Superior temporal gyrus (tissue), 1 donor: ENCODE data around the gene LAPTM5.

Experiments
- DNase-seq: peaks from one replicate; pipeline ENCODE4 v3.0.0-alpha.2; 2016; ENCODE audit errors: extremely low spot score

LAPTM5 gene

GRCh38 chr1:30716646-30717045, 40.9 kb downstream of the LAPTM5 start:
- no peak for DNase-seq

DNA sequence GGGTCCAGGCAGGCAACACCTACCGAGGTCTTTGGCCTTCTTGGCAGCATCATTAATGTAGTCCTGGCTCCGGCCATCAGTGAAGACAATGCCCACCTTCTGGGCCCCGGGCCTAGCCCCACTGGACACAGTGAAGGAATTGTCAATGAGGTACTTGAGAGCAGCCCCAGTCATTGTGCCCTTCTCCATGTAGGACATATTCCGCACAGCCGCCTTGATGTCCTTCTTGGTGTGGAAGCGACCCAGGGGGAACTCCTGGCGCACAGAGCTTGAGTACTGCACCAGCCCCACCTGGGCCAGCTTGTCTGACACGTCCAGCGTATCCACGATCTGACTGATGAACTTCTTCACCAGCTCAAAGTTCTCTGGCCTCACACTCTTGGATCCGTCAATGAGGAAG, 41.7 kb downstream of the LAPTM5 start:
- DNase-seq, result no peak

GRCh38 chr1:30715216-30715615, 42.4 kb downstream of the LAPTM5 start:
- DNase-seq, result no peak

DNA sequence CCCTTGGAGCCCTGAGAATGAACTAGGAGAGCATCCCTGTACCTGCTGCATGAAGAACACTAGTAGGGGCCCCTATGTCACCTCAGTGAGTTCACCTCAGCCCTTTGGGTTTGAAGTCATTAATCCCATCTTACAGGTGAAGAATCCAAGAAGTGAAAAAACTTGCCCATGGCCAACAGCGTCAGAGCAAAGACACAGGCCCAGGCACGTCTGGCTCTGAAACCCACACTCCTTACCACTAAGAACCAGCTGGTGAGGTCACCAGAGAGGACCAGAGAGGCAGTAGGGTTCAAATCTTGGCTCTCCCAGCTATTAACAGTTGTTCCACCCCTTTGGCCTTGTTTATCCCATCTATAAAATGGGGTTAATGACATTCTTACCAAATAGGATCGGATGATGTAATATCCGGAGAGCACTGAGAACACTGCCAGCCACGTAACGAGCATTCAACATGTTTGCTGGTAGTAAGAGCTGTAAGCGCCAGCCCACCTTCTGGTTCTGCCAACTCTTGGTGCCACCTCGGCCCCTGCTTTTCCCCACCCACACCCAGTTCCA, 43.0 kb downstream of the LAPTM5 start:
- DNase-seq, result no peak

- no peak for DNase-seq
Observed at GRCh38 chr1:30714025-30714424, 43.5 kb downstream of the LAPTM5 start.

- no peak for DNase-seq
Observed at GRCh38 chr1:30713311-30713710, 44.3 kb downstream of the LAPTM5 start.

- DNase-seq, result no peak
Observed at GRCh38 chr1:30712583-30712982, 45.0 kb downstream of the LAPTM5 start.

DNA sequence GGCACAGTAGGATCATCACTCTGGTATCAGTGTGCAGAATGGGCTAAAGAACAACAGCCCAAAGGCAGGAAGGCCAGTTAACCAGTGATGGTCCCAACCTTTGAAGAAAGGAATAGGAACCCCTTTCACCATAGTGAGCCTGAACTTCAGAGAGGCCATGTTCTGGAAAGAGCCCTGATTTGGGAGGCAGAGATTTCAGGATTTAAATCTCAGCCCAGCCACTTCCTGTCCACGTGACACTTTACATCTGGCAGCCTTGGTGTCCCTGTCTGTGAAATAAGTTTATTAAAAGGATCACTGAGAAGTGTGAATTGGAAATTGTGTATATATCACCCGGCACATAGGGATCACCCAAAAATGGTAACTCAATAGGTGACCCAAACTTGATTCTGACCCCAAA, 47.2 kb downstream of the LAPTM5 start:
- DNase-seq, result no peak

- DNase-seq, result no peak
Observed at GRCh38 chr1:30708361-30708728, 49.2 kb downstream of the LAPTM5 start.

DNA sequence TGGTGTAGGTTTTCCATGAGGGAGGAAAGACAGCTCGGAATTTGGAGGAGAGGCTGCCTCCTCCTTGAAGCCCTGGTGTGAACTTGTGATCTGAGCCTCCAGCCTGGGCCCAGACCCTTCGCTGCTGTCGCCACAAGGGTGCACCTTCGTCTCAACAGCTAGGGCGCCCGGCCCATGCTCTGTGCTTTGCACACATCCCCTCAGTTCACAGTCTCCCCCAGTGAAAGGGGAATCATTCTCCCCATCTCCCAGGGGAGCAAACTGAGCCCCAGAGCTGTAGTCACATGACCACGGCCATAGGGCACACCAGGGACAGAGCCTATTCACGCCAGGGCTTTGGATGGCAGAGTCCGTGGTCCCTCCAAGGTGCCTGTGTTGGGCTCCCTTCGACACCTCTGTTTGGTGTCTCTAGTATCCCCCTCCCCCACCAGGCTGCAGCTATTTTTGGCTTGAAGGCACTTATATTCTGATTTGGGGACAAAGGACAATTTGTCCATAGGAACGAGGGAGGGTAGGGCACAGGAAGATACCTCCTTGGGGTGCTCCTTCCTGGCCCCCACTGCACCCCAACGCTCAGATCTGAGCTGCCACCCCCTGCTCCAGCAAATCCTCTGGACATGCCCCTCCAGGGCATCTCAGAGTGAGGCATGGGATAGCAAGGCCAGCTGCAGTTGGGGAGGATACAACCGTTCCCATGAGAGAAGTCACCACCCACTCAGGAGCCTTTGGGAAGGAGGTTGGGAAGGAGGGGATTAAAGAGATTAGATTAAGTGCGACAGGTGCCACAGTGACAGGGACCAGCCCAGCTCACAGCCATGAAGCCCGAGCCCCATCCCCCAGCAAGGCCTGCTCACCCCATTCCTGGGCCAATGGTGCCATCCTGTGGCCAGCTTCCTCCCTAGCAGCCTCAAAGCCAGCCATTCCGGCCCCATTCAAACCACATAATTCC, 49.9 kb downstream of the LAPTM5 start:
- peak; percentile 92 for DNase-seq

- peak; percentile 71 for DNase-seq
Observed at GRCh38 chr1:30706528-30706927, 51.0 kb downstream of the LAPTM5 start.

- DNase-seq, result peak; percentile 8
Observed at GRCh38 chr1:30705698-30706097, 51.9 kb downstream of the LAPTM5 start.

- peak; percentile 26 for DNase-seq
Observed at GRCh38 chr1:30704765-30705509, 52.6 kb downstream of the LAPTM5 start.

- DNase-seq, result no peak
Observed at GRCh38 chr1:30704271-30704670, 53.3 kb downstream of the LAPTM5 start.

- no peak for DNase-seq
Observed at GRCh38 chr1:30702823-30703222, 54.8 kb downstream of the LAPTM5 start.

DNA sequence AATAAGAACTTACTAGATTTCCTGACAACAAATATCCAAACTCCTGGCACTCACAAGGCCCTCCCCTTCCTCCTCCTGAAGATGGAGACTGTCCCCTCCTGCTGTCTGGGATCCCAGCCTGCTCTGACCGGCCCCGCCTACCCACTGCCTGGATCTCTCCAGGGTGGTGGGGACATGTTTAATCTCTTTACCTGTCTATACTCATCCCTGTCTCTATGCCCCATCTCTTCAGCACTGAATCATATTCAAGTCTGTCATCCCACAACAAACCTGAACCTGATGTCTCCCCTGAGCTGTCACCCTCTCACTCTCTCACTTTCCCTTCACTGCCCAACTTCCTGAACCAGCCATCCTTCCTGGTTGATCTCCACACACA, 56.3 kb downstream of the LAPTM5 start:
- no peak for DNase-seq

DNA sequence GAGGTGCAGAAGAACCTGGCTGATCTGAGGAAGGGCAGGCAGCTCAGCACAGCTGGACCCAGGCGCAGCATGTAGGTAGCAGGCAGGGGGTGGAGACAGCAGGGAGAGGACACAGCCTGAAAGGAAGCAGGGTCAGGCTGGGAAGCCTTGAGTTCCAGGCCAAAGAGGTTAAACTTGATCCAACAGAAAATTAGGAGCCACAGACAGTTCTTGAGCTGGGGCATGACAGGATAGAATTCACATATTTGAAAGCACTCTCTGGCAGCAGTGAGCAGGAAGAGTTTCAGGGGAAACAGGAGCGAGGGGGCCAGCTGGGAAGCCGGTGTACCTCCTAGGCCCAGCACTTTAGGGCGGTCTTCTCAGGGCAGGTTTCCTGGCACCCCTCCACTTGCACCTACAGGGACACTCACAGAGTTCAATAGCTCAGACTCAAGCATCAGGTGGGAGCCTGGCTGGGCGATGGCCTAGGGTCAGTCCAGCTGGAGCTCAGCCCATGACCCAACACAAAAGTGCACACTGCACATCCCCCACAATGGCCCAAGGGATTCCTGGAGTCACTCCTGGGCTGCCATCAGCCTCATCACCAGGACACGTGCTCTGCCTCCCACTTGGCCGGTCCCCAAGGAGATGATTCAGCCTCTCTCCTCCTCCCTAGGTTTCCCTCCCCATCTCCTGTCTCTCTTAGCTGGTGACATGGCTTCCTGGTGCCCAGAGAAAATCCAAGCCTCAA, 56.9 kb downstream of the LAPTM5 start:
- DNase-seq, result no peak

- DNase-seq, result no peak
Observed at GRCh38 chr1:30699762-30700161, 57.8 kb downstream of the LAPTM5 start.

DNA sequence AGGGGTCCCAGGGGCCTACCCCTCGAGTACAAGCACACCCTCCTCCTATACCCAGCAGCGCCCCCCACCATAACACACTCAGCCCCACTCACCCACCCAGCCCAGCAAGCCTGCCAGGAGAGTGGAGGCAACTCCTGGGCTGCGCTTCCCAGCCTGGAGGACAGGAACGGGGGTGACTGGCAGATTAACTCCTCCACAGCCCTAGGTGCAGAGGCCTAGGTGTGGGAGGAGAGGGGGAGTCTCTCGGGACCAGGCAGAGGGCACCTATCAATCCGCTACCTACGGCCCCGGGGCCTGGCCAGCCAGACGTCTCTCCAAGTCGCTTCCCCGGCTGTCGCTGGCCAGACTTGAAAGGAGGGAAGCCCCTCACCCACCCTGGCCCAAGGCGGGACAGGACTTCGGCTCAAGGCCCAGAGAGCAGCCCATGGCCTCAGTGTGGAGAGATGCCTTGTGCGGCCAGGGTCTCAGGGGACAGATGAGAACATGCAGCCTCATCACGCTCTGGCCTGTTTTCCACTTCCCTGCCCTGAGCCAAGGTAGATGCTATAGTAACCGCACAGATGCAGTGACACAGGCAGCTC, 59.1 kb downstream of the LAPTM5 start:
- DNase-seq, result no peak

- DNase-seq, result no peak
Observed at GRCh38 chr1:30697571-30698376, 59.8 kb downstream of the LAPTM5 start.

DNA sequence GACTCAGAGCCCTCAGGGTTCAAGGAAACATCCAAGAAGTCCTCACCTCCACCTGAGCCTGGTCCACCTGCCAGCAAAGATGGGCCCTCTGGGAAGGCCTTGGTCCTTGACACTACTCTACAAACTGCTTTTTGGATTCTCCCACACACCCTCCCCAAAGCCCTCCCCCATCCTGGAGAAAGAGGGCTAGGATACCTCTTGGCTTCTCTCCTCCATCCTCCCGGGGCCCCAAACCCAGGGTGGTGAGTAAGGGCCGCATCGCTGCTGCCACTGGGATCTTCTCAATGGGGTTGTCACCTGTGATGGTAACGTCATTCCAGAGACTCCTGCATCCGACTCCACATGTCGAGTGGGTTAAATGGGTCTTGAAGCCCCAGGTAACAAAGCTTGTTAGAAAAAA, 60.7 kb downstream of the LAPTM5 start:
- no peak for DNase-seq
